Testis (tissue), 3 donors: ENCODE results near the gene IMMT. TPM values are rescaled to one million over a fixed set of nuclear protein-coding genes. Genes with fewer than 3 reads are reported as not detected.

Experiments used
- DNase-seq: peaks from one replicate; pipeline ENCODE4 v3.0.0-alpha.2; 2019
- H3K27ac ChIP-seq, 2 donors: fragments of 200-600 bp; sonication (generic); one replicate each; pipeline ENCODE4 v1.5.1; 2019
- H3K27me3 ChIP-seq: fragments of 200-600 bp; sonication (generic); one replicate; pipeline ENCODE4 v1.5.1; 2019
- H3K36me3 ChIP-seq: fragments of 200-600 bp; sonication (generic); one replicate; pipeline ENCODE4 v1.5.1; 2017; ENCODE audit warnings: low read depth; ENCODE audit errors: missing control alignments
- H3K4me1 ChIP-seq: fragments of 200-600 bp; sonication (generic); one replicate; pipeline ENCODE4 v1.5.1; 2019
- H3K4me3 ChIP-seq, 2 donors: fragments of 200-600 bp; sonication (generic); one replicate each; pipeline ENCODE4 v1.5.1; 2017 to 2019
- H3K9me3 ChIP-seq: fragments of 200-600 bp; sonication (generic); one replicate; pipeline ENCODE4 v1.5.1; 2017
- POLR2A ChIP-seq: fragments of 450-650 bp; IDR thresholded peaks from one replicate; pipeline ENCODE4 v1.6.1; 2017; ENCODE audit warnings: antibody characterized with exemption, mild to moderate bottlenecking, moderate library complexity
- WGBS, 2 donors: methylation state at CpG; one replicate each; pipeline ENCODE4 v1.1.5; 2018; 5-methylcytosine and 5-hydroxymethylcytosine counted together
- intact Hi-C: fragments of 100-400 bp; cut with DNase I; formaldehyde crosslinking; loops from one replicate; pipeline ENCODE4 v1.15.1; 2023; ENCODE audit warnings: low total_unique reads
- polyA plus RNA-seq: library from polyadenylated mRNA; stranded (reverse); fragments of 350-450 nt; fragmentation: Illumina TruSeq; extraction: RNeasy Lipid Tissue Mini Kit (QIAGEN cat#74804); gene quantifications from one replicate; pipeline ENCODE4 v1.2.3, GENCODE V29; 2014; ENCODE audit warnings: low read depth, low replicate concordance; ENCODE audit not compliant: insufficient read depth
- total RNA-seq, 2 donors: library from RNA; depleted of rRNA; stranded (reverse); fragments of >200 nt; gene quantifications; one replicate each; pipeline ENCODE4 v1.2.3, GENCODE V29; 2016
- TF ChIP-seq, protein P1 (sequence below), 3 experiments: fragments of 450-650 bp in 2 of 3; fragments of 200-600 bp in 1 of 3; sonication (generic) in 1 of 3; IDR thresholded peaks; one replicate each; pipeline ENCODE4 v1.5.1; 2016 to 2019; ENCODE audit warnings: antibody characterized with exemption in 3 of 3, mild to moderate bottlenecking in 2 of 3, moderate library complexity in 1 of 3

Gene IMMT
- total and polyA plus RNA-seq, 3 donors from 2014 or later, result 80.6 to 99.8 (median 87.6) TPM

DNA sequence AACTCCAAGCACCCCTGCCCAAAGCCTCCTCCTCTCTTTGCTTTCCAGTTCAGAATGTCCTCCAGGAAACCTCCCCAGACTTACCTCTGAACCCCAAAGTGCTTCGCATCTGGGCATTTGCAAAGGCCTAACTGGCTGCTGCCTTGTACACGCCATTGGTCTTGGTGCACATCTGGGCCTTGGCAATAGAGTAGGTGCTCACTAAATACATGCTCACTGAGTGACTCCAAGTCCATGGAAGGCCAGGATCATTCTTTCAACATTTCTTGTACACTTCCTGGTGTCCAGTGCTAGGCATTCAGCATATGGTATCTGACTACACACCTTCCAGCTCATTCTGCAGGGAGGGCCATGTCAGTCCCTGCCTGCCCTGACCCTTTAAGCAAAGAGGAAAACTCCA lies 32.4 kb upstream of the IMMT start:
- WGBS, 2 donors, result 79 to 100% methylated on average over 2 of the region's 2 CpGs
- DNase-seq, result no peak
- H3K27ac ChIP-seq, result no peak overlapping the region
- H3K27me3 ChIP-seq, result no peaks in the 10 kb centered on the region
- H3K9me3 ChIP-seq, result no peaks in the 10 kb centered on the region
- intact Hi-C loops, result loop anchor here (10.0 kb wide), 1 partner anchor 137 kb away; no protein-coding TSS in a partner anchor
- H3K4me3 ChIP-seq, result no peak overlapping the region
- H3K36me3 ChIP-seq, result no peaks in the 10 kb centered on the region
- TF ChIP-seq, protein P1, sequence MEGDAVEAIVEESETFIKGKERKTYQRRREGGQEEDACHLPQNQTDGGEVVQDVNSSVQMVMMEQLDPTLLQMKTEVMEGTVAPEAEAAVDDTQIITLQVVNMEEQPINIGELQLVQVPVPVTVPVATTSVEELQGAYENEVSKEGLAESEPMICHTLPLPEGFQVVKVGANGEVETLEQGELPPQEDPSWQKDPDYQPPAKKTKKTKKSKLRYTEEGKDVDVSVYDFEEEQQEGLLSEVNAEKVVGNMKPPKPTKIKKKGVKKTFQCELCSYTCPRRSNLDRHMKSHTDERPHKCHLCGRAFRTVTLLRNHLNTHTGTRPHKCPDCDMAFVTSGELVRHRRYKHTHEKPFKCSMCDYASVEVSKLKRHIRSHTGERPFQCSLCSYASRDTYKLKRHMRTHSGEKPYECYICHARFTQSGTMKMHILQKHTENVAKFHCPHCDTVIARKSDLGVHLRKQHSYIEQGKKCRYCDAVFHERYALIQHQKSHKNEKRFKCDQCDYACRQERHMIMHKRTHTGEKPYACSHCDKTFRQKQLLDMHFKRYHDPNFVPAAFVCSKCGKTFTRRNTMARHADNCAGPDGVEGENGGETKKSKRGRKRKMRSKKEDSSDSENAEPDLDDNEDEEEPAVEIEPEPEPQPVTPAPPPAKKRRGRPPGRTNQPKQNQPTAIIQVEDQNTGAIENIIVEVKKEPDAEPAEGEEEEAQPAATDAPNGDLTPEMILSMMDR (IDR thresholded peaks at IDR 0.05), result no peak
- TF ChIP-seq POLR2A, result no peak
- H3K4me1 ChIP-seq, result peaks cover 31% of the 10 kb centered on the region

DNA sequence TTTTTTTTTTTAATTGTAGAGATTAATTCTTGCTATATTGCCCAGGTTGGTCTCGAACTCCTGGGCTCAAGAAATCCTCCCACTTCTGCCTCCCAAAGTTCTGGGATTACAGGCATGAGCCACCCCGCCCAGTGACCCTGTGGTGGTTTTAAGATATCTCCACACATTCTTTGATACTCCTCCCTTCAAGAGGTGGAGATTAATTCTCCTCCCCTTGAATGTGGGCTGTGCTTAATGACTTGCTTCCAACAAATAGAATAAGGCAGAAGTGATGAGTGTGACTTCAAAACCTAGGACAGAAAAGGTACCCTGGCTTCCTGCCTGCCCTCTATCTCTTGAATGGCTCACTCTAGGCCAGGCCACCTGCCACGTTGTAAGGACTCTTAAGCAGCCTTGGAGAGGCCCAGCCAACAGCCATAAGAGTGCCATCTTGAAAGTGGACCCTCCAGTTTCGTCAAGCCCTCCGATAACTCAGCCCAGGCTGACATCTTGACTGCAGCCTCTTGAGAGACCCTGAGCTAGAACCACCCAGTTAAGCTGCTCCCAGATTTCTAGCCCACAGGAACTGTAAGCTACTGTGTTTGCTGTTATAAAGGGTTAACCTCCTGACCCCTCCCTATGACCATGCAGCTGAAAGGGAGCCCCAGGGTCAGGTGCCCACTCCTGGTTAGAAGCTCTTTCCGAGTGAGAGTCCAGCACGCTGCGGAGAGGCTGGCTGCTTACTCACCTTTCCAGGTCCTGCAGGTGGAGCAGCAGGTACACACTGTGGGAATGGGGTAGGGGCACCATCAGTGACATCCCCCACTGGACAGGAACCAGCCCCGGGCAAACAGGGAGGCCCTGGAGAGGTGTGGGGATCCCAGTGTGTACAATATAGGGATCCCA lies 31.6 kb upstream of the IMMT start:
- H3K36me3 ChIP-seq, result no peaks in the 10 kb centered on the region
- DNase-seq, result peak; percentile 37
- no peak overlapping the region for H3K4me3 ChIP-seq
- intact Hi-C loops, result loop anchor here (10.0 kb wide), 1 partner anchor 138 kb away; no protein-coding TSS in a partner anchor
- H3K4me1 ChIP-seq, result peaks cover 39% of the 10 kb centered on the region
- H3K27ac ChIP-seq, result no peak overlapping the region
- TF ChIP-seq POLR2A, result no peak
- TF ChIP-seq, protein P1 (IDR thresholded peaks at IDR 0.05), result no peak
- 82 to 91% methylated on average over 6 to 7 of the region's 9 CpGs for WGBS, 2 donors
- no peaks in the 10 kb centered on the region for H3K27me3 ChIP-seq
- H3K9me3 ChIP-seq, result no peaks in the 10 kb centered on the region

DNA sequence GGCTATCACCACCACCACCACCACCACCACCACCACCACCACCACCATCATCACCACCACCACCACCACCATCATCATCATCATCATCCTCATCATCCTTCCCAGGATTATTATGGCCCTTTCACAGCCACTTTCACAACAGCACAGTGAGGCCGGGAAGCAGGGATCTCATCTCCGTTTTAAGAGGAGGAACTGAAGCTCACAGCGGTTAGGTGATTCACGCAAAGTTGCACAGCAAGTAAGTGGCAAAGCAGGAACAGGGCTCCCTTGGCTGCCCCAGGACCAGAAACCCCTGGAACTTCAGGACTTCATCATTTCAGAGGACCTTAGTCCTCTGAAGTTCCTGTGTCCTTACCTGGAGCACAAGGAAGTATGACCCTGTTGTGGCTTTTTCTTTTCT lies 30.8 kb upstream of the IMMT start:
- no peak overlapping the region for H3K4me3 ChIP-seq
- intact Hi-C loops, result loop anchor here (10.0 kb wide), 1 partner anchor 139 kb away; no protein-coding TSS in a partner anchor
- peaks cover 47% of the 10 kb centered on the region for H3K4me1 ChIP-seq
- 90 to 94% methylated on average over 4 of the region's 4 CpGs for WGBS, 2 donors
- no peak overlapping the region for H3K27ac ChIP-seq
- TF ChIP-seq POLR2A, result no peak
- TF ChIP-seq, protein P1 (IDR thresholded peaks at IDR 0.05), result no peak
- H3K27me3 ChIP-seq, result no peaks in the 10 kb centered on the region
- H3K9me3 ChIP-seq, result no peaks in the 10 kb centered on the region
- DNase-seq, result no peak
- no peaks in the 10 kb centered on the region for H3K36me3 ChIP-seq

DNA sequence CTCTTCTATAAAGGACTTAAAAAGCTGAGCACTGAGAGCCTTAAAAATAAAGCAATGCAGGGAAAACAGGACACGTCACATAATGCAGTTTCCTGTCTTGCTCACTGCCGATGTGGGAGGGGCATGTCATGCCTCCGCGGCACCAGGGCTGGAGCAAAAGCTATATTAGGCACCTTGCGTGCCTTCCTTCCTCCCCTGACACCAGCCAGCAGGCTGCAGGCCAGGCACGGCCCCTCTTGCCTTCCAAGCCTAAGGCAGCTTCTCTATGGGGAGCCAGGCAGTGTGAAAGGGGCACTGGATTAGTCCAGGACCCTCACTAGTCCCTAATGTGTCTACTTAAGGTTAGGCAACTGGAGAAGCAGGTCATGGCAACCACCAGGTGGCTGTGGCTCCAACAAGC lies 30.3 kb upstream of the IMMT start:
- Histone ChIP-seq H3K36me3 (no peaks in the 10 kb centered on the region), H3K27ac (peak overlapping the region; percentile 24 to 78), H3K9me3 (no peaks in the 10 kb centered on the region), H3K4me1 (peaks cover 49% of the 10 kb centered on the region), H3K4me3 (no peak overlapping the region), H3K27me3 (no peaks in the 10 kb centered on the region)
- no peak for DNase-seq
- TF ChIP-seq, protein P1 (IDR thresholded peaks at IDR 0.05), result no peak
- TF ChIP-seq POLR2A, result no peak
- intact Hi-C loops, result loop anchor here (10.0 kb wide), 1 partner anchor 139 kb away; no protein-coding TSS in a partner anchor
- WGBS, 2 donors, result 64 to 97% methylated on average over 6 of the region's 6 CpGs
